Stimulated activated CD8-positive, alpha-beta memory T cell treated with anti-CD3 and anti-CD28 coated beads, Interleukin-4, amount 100 ng/mL, for 4 hours (primary cell): ENCODE measurements around the gene PLEKHG7.

ENCODE experiments used
- DNase-seq, 2 donors: peaks; one replicate each; pipeline ENCODE4 v3.0.0-alpha.2; 2020; ENCODE audit warnings: low read depth in 2 of 2, low spot score in 1 of 2

Gene PLEKHG7

DNA sequence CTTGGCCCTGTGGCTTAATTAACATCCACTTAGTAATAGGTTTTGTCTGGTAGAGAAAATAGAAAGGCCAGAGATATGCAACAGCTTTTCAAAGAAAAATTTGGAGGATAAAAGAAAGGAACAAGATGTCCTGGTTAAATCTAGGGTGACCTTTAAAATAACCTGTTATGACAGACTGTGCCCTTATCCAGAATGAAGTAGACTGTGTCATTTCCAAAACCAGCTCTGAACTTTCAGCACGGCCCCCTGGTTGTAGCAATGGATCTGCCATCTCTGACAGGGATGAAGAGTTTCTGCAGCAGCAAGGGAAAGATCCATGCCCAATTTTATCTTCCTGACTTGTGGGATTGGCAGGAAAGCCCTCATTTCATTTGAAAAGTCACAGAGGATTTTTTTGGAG lies 5.1 kb downstream of the PLEKHG7 start:
- DNase-seq: no peak

DNA sequence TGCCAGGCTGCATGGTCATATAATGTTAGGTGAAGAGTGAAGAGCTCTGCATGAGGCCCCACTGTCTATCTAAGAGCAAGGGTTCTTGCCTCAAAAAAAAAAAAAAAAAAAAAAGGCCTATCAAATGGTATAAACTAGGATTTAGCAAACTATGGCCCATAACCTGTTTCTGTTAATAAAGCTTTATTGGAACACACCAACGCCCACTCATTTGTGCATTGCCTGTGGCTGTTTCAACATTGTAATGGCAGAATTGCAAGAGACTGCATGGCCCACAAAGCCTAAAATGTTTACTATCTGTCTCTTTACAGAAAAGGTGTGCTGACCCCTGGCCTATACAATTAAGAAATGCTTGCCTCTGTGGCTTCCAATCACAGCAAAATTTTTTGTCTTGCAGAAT lies 12.8 kb downstream of the PLEKHG7 start:
- DNase-seq: no peak

DNA sequence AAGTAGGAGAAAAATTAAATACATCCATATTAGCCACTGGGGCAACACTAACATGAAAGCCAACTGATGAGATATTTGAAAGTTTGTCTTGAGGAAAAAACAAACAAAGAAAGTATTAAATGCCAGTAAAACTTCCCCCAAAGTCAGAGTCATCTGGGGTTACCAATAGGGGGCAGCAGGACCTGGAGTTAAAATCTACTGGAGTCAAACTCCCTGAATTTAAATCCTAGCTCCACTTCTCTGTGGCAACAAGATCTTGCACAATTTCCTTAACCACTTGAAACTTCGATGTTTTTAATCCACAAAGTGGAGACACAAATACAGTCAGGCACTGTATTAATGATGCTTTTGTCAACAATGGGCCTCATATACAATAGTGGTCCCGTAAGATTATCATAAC lies 14.4 kb downstream of the PLEKHG7 start:
- no peak for DNase-seq

DNA sequence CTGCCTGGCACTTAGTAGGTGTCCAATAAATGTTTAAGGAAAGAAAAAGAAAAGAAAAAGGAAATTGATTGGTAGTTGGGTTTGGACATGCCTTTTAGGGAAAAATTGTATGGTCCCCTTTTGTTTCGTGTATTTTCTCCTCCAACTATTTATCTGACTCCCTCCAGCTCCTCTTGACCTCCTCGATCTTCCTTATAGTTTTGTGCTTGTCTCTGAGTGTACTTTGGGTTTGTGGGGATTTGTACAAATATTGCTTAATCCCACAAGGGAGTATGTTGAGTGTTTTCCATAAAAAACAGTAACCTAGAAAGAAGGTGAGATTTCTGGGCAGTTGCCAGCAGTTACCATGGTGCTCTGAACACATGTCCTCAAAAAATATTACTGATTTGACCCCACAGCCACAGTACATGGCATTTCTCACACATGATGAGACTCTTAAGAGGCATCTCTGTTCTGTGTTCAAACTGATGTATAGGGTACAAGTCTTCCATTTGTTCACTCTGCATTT lies 15.7 kb downstream of the PLEKHG7 start:
- DNase-seq: no peak

DNA sequence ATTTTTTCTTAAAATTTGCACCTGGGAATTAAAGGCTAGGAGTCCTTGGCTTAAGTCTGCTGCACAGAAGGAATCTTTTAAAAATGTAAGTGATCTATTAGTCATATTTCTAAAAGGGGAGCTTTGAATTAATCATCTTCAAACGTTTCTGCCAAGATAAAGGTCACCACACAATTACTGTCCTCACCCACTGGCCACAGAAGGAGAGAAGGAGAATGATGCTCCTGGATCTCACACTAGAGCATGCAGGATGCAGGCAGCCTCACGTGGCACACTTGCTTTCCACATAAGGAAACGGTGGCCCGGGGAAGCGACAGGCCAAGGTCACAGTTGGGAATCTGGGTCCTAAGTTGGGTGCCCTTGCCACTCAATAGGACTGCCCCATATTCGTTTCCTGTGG lies 16.9 kb downstream of the PLEKHG7 start:
- DNase-seq: no peak

DNA sequence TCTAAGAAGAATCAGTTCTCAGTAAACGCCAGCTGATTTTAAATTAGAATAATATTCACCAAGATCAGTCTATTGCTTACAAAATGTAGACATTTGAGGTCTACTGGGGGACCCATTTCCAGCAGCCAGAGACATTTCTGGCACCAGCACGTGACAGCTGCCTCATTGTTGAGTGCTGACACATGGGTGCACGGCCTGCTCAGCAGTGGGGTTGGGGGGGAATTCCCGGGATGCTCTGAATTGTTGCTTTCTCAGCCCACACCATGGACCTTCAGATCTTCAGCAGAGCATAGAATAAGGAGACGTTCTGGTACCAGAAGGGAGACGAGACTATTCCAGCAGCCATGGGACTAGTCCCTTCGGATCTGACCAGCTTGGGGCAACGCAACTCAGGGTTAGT lies 18.3 kb downstream of the PLEKHG7 start:
- no peak for DNase-seq

DNA sequence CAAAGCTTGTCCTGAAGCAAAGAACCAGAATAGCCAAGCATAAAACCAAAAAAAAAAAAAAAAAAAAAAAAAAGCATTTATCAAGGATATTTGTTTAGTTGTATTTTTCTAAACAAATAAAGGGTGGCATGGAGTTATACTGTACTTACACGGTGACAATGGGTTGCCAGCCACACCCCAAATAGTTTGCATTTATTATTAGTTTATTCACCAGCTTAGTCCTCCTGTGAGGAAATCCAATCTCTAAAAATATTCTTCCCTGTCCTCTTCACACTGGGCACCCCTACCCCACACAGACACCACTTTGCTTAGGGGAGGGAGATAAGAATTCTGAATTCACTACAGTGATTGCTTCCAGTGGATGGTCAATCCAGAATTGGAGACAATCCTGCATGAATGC lies 18.9 kb downstream of the PLEKHG7 start:
- no peak for DNase-seq

DNA sequence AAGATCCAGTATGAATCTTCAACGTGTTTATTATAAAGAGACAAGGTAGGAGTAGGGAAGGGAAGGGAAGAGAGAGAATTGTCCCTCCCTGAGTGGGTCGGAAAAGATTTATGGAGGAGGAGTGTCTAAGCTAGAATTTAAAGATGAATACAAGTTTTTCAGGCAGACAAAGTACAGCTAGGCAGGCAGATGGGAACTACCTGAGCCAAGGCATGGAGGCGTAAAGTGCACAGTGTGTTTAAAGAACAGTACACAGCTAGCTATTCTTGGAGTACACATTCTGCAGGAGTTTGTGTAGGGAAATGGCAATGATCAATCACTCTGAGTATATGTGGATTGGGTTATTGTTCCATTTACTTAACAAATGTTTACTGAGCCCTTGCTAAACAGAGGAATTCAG lies 20.1 kb downstream of the PLEKHG7 start:
- DNase-seq: no peak

DNA sequence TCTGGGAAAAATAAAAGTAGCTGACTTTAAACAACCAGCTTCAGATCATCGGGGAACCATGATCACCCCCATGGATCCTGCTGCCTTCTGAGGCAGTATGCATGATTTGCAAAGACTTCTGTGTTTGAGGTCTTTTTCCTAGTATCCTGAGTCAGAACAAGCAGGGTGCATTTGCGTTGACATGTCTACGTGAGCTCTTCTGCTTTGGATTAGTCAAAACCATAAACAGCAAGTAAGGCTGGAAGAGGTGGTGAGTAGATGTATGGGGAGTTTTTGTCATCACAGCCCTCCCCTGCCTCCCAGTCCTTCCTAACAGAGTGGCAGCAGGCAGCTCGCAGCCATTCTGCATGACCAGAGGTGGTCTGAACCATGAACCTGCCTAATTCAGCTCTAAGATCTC lies 24.1 kb downstream of the PLEKHG7 start:
- DNase-seq: no peak

DNA sequence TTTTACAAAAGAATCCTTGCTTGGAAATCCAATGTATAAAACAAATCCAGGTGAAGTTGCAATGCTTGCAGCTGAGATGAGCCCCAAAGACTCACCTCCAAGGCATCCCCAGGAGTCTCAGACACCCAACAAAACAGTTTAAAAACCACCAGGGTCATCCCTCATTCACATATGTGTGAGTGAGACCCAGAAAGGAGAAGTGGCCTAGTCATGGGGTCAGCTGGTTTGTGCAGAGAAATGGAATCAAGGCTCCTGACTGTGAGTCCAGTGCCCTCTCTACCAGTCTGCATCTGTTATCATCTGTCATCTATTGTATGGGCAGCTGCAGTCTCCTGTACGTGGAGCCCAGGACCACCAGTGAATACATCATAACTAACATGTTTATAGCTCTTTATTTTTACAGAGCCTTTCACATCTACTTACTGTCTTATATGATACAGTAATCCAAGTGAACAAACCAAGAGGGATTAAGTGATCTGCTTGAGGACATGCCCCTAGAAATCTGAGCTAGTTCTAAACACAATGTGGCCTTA lies 27.1 kb downstream of the PLEKHG7 start:
- DNase-seq: no peak

DNA sequence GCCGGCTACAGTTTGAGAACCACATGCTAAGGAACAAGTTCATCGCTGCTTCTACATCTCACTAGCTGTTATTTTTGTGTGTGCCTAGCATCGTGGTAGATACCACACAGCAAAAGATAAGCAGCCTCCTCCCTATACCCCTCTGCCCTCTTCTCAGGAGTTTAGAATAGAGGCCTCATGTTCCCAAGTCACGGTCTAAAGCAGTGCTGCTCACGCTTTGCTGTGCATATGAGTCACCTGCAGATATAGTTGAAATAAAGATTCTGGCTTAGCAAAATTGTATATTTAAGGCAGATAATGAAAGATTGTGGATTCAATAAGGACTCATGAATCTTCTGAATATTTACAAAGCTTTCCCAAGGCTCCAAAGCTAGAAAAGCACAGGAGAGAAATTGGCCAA lies 28.0 kb downstream of the PLEKHG7 start:
- no peak for DNase-seq

DNA sequence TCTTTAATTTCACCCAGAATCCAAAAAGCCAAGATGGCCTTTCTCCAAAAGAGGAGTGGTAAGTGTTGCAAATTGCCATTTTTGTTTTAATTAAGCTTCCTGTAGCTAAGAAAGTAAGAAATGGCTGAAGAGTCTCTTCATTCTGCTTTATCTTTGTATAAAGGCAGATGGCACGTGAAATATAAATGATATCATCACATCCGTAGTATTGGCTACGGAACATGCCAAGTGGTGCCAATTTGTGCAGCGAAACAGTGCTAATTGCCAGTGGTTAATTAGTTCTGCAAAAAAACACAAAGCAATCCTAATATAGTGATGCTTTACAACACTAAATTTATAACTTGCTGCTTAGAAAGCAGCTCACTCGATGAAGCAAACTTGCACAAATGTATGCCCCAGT lies 29.4 kb downstream of the PLEKHG7 start:
- DNase-seq: no peak

DNA sequence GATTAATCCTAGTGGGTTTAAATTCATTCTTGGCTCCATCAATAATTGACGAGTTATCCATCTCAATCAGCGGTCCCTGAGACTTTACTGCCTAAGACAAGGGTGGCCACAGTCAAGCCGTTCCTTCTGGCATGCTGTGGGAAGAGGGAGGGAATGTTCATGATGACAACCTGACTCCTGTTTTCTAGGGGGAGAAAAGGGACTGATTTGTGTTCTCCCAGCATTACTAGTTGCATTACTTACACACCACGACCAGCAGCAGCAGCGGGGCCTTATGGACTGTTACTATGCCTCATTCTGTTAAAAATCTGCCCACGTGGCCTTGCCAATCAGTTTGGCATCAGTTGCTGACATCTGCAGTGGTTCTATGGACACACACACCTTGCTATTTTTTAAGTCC lies 29.9 kb downstream of the PLEKHG7 start:
- DNase-seq: no peak

DNA sequence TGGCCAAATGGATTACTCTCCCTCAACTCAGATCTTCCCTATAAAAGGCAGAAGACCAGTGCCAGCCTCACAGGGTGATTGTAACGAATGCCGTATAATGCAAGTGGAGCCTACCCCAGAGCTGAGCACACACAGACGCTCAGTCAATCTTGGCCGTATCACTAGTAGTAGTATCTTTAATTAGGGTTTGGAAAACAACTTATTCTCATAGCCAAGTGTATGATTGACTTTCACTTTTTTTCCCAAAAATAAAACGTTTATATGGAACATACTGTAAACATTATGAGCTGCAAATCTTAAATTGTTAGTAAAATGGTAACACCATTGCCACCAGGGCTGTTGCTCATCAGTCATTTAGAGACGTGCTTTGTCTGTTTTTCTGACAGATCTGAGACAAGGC lies 30.4 kb downstream of the PLEKHG7 start:
- DNase-seq: no peak

DNA sequence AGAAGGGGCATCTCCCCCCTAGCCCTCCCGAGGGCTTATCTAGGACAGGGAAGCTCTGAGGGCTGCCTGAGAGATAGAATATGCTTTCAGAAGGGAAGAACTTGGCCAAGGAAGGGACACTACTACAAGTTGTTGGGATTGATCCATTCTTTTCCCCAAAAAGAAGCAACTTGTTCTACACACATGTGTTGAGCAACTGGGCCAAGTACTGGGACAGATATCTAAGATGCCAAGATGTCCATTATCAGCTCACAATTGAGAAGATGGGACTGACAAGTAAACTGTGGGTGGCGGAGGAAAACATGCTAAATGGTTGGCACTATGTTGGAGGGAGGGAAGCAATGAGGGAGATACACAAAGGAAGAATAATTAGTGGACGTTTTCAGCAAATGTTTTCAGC lies 30.9 kb downstream of the PLEKHG7 start:
- DNase-seq: no peak

DNA sequence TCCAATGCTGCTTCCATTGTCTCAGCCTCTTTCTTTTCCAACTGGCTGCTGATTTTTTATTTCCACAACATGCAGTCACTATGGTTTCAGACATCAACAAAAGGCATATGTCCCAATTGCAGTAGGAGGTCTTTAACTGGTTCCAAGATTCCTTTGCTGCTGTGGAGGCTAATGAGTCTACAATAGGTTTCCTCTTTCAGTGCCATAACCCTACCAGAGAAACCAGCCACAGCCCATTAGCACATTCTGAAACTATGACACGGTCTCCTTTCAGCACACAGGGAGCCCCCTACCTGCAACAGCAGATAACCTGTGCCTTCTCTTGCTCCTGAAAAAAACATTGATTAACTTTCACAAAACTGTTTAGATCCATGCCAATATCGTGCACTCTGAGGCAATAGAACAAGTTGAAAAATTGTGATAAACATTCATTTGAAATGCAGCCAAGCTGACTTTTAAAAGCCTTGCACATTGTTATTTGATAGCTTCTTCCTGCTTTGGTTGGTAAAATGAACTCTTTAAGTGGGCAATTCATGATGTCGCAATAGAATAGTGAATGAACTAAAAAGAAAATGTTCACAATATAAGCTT lies 32.4 kb downstream of the PLEKHG7 start:
- no peak for DNase-seq

DNA sequence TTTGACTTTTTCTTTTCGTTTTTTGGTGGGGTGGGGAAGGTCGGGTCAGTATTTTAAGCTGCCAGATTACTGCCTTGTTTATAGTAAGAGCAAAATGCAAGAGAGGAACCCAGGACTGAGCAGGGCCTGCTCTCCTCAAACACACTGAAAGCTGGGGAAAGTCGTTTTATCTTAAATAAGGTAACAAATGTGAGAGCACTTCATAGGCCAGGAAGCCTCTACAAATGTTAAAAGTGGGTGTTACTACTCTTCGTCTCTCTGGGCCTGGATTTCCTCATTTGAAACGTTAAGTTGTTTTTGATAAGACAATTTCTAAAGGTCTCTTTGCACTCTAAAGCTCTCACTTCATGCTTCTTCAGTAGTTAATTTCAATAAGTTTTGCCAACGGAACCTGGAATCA lies 33.8 kb downstream of the PLEKHG7 start:
- DNase-seq: no peak

DNA sequence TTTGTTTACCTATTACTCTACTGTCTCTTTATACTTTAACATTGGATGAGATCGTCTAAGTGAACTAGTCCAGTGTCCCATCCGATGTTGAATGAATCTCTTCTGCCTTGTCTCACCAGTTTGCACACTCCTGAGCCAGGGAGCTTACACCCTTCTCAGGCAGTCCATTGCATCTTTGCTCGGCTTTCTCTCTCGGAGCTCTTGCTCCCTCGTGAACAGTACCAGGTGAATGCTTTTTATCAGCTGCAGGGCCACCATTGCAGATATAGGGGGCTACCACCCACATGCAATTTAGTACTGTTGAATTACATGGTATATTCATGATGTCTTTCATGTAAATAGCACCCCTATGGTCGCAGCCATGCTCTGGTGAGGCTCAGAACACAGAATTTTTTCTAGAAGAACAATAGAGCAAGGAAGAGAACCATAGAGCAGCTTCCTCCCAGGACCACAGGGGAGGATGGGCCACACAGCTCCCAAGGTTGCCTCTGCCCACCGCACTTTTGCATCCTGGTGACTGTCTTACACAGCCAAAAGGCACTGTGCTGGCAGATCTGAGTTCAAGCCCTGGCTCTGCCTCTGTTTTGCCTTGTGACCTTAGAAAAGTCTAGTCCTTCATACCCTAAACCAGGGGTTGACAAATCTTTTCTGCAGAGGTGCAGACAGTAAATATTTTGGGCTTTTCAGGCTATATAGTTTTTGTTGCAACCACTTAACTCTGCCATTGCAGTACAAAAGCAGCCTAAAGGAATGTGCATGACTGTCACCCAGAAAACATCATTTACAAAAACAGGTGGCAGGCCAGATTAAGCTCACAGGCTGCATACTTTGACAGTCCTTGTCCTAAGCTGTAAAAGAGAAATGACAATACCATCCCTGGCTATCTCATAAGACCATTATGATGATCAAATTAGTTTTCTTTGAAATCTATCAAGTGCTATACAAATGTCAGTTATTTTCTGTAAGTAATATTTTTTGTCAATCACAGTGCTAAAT lies 35.4 kb downstream of the PLEKHG7 start:
- no peak for DNase-seq

DNA sequence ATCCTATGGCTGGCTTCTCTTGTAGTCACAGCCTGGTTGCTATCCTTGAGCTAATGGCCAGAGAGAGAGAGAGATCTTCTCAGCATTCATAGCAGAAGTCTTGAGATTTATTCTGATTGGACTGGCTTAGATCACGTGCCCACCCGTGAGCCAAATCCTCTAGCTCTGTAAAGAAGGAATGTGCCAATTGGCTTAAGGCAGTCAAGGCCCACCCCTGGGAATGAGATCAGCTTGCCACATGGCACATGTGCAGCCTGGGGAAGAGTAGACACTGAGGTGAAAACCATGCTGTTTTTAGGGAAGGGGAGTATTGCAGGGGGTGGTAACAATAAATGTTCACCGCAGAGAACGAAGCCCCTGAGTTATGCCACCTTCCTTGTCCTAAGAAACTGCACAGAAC lies 36.3 kb downstream of the PLEKHG7 start:
- no peak for DNase-seq

DNA sequence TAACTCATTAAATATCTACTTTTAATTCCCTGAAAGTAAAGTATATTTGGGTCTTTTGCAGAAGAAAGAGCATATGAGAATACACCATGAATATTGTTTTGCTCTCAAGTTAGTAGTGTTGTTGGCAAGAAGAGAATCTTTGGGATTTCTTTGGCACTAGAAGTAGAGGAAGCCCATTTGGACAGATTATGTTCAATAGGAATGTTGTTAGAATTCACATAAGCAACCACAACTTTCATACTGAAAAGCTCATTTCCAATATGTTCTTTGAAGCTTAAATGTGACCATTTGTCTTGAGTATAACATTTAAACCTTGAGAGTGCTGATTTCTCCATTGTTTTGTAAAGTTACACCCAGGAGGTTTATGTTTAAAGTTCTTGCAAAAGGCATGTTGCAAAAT lies 37.6 kb downstream of the PLEKHG7 start:
- no peak for DNase-seq

DNA sequence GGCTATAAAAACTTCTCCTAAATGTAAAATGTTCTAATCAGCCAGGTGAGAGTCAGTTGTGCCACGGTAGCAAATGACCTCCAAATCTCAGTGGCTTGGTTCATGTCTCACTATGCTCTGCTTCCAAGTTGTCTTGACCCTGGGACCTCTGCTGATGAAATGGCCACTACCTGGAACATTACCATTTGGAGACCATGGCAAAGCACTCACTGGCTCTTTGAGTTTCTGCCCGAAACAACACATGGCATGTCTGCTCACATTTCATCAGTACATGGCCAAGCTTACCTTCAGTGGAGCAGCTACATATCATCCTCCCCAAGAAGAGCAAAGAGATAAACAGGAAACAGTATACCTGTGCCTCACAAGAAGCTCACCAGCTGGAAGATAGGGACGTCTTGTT lies 40.2 kb downstream of the PLEKHG7 start:
- DNase-seq: no peak

DNA sequence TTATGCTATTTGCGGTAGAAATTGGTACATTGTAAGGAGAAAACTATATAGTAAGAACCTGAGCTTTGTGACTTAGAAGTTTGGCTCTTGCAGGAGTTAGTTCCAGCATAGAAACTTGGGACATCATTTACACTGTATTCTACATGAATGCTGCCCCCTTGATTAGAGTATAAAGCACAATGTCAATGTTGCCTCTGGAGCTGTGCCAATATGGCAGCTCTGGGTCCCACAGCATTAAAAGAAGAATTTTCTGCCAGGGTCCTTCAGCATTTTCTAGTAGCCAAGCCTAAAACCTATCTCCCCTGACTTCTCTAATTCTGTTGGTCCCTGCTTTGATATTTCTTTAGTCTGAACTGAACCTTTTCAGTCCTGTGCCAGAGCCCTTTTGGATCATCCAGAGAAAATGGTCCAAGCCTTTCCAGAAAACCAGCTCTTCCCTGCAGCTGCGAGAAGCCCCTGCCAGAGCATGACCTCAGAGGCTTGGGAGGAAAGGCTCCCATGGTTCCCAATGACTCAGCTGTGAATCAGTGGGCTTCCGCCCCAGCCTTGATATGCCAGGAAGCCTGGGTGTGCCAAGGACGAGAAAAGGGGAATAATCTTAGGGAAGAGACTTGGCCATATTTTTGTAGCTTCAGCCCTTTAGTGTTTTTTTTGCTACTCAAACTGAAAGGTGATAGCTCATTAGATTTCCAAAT lies 43.2 kb downstream of the PLEKHG7 start:
- no peak for DNase-seq
